ENCODE data around the gene TCTA. TPM values are rescaled to one million over a fixed set of nuclear protein-coding genes. Genes with fewer than 3 reads are reported as not detected.
"Not testable (repeated sequence)": the region's sequence is repeated elsewhere in the genome, so short reads cannot be mapped to it uniquely, and the experiment has no call there.

The TCTA gene
- total RNA-seq, 1 experiment from 2014 or later, result 12.0 TPM

- H3K27ac ChIP-seq (ENCODE audit: low read depth, low read length, poor library complexity, severe bottlenecking), result no peak overlapping the region
- ChIA-PET POLR2A (ENCODE audit: low non-redundant PET) (no interaction called here), CTCF (no interaction called here)
- TF ChIP-seq, protein P1, sequence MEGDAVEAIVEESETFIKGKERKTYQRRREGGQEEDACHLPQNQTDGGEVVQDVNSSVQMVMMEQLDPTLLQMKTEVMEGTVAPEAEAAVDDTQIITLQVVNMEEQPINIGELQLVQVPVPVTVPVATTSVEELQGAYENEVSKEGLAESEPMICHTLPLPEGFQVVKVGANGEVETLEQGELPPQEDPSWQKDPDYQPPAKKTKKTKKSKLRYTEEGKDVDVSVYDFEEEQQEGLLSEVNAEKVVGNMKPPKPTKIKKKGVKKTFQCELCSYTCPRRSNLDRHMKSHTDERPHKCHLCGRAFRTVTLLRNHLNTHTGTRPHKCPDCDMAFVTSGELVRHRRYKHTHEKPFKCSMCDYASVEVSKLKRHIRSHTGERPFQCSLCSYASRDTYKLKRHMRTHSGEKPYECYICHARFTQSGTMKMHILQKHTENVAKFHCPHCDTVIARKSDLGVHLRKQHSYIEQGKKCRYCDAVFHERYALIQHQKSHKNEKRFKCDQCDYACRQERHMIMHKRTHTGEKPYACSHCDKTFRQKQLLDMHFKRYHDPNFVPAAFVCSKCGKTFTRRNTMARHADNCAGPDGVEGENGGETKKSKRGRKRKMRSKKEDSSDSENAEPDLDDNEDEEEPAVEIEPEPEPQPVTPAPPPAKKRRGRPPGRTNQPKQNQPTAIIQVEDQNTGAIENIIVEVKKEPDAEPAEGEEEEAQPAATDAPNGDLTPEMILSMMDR (conservative IDR thresholded peaks at IDR 0.05; ENCODE audit: low read depth, low read length), result no peak
- TF ChIP-seq EZH2 (IDR thresholded peaks at IDR 0.05; ENCODE audit: borderline replicate concordance, low read depth, low read length, poor library complexity, severe bottlenecking), result no peak
- H3K4me1 ChIP-seq (ENCODE audit: insufficient read depth, low read length, poor library complexity, severe bottlenecking), result no peaks in the 10 kb centered on the region
- no peaks in the 10 kb centered on the region for H3K36me3 ChIP-seq (ENCODE audit: insufficient read depth, low read length, poor library complexity, severe bottlenecking)
- no peak overlapping the region for H3K4me3 ChIP-seq (ENCODE audit: low read depth, low read length, poor library complexity, severe bottlenecking)
- no TSS peak for BruUV-seq (replicated peaks)
- H3K9me3 ChIP-seq (ENCODE audit: low read depth, low read length, poor library complexity, severe bottlenecking), result no peaks in the 10 kb centered on the region
- DNase-seq (ENCODE audit: low spot score), result no peak
- no peaks in the 10 kb centered on the region for H3K27me3 ChIP-seq (replicated peaks; ENCODE audit: insufficient read depth, low read depth, low read length, poor library complexity)
- intact Hi-C loops (cut with micrococcal nuclease; ENCODE audit: unreplicated experiment), result no loop called here
These were observed 24.5 kb upstream of the TCTA start for GRCh38 chr3:49387721-49388120.

GRCh38 chr3:49388289-49388820, 23.9 kb upstream of the TCTA start:
- no peak for DNase-seq (ENCODE audit: low spot score)
- H3K36me3 ChIP-seq (ENCODE audit: insufficient read depth, low read length, poor library complexity, severe bottlenecking), result no peaks in the 10 kb centered on the region
- no peaks in the 10 kb centered on the region for H3K4me1 ChIP-seq (ENCODE audit: insufficient read depth, low read length, poor library complexity, severe bottlenecking)
- BruUV-seq (replicated peaks), result no TSS peak
- intact Hi-C loops (cut with micrococcal nuclease; ENCODE audit: unreplicated experiment), result no loop called here
- H3K4me3 ChIP-seq (ENCODE audit: low read depth, low read length, poor library complexity, severe bottlenecking), result no peak overlapping the region
- no peak for TF ChIP-seq EZH2 (IDR thresholded peaks at IDR 0.05; ENCODE audit: borderline replicate concordance, low read depth, low read length, poor library complexity, severe bottlenecking)
- TF ChIP-seq, protein P1 (conservative IDR thresholded peaks at IDR 0.05; ENCODE audit: low read depth, low read length), result no peak
- H3K27me3 ChIP-seq (replicated peaks; ENCODE audit: insufficient read depth, low read depth, low read length, poor library complexity), result no peaks in the 10 kb centered on the region
- POLR2A ChIA-PET (ENCODE audit: low non-redundant PET), result no interaction called here
- H3K9me3 ChIP-seq (ENCODE audit: low read depth, low read length, poor library complexity, severe bottlenecking), result no peaks in the 10 kb centered on the region
- no peak overlapping the region for H3K27ac ChIP-seq (ENCODE audit: low read depth, low read length, poor library complexity, severe bottlenecking)
- CTCF ChIA-PET, result no interaction called here

DNA sequence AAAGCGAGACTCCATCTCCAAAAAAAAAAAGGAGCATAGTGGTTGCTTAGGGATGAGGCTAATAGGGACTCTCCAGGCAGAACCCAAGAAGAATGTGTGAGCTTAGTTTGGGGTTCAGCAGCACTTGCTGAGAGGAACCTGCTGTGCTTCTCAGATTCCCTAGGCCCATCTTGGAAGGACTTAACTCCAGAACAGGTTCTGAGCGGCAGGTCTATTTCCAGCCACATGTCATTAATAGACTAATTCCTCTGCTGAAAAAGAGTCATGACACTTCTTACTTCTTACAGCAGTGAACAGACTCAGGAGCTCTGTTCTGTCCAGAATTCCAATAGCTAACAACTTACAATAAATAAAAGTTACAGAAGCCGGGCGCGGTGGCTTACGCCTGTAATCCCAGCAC, 22.9 kb upstream of the TCTA start:
- POLR2A ChIA-PET (ENCODE audit: low non-redundant PET), result no interaction called here
- Histone ChIP-seq H3K27ac (ENCODE audit: low read depth, low read length, poor library complexity, severe bottlenecking) (no peak overlapping the region), H3K36me3 (ENCODE audit: insufficient read depth, low read length, poor library complexity, severe bottlenecking) (no peaks in the 10 kb centered on the region), H3K27me3 (replicated peaks; ENCODE audit: insufficient read depth, low read depth, low read length, poor library complexity) (no peaks in the 10 kb centered on the region), H3K4me1 (ENCODE audit: insufficient read depth, low read length, poor library complexity, severe bottlenecking) (no peaks in the 10 kb centered on the region), H3K9me3 (ENCODE audit: low read depth, low read length, poor library complexity, severe bottlenecking) (no peaks in the 10 kb centered on the region), H3K4me3 (ENCODE audit: low read depth, low read length, poor library complexity, severe bottlenecking) (no peak overlapping the region)
- TF ChIP-seq, protein P1 (conservative IDR thresholded peaks at IDR 0.05; ENCODE audit: low read depth, low read length), result no peak
- no peak for TF ChIP-seq EZH2 (IDR thresholded peaks at IDR 0.05; ENCODE audit: borderline replicate concordance, low read depth, low read length, poor library complexity, severe bottlenecking)
- no peak for DNase-seq (ENCODE audit: low spot score)
- BruUV-seq (replicated peaks), result no TSS peak
- intact Hi-C loops (cut with micrococcal nuclease; ENCODE audit: unreplicated experiment), result no loop called here
- CTCF ChIA-PET, result no interaction called here

GRCh38 chr3:49391310-49391709, 20.9 kb upstream of the TCTA start:
- H3K27ac ChIP-seq (ENCODE audit: low read depth, low read length, poor library complexity, severe bottlenecking); POLR2A ChIA-PET (ENCODE audit: low non-redundant PET); BruUV-seq (replicated peaks); H3K36me3 ChIP-seq (ENCODE audit: insufficient read depth, low read length, poor library complexity, severe bottlenecking); H3K27me3 ChIP-seq (replicated peaks; ENCODE audit: insufficient read depth, low read depth, low read length, poor library complexity); H3K4me1 ChIP-seq (ENCODE audit: insufficient read depth, low read length, poor library complexity, severe bottlenecking); H3K9me3 ChIP-seq (ENCODE audit: low read depth, low read length, poor library complexity, severe bottlenecking); DNase-seq (ENCODE audit: low spot score); CTCF ChIA-PET; H3K4me3 ChIP-seq (ENCODE audit: low read depth, low read length, poor library complexity, severe bottlenecking); intact Hi-C loops (cut with micrococcal nuclease; ENCODE audit: unreplicated experiment): not testable (repeated sequence)
